HG03342 (cell line): ENCODE results near the gene ZDHHC11B.
"Not testable (repeated sequence)": the region's sequence is repeated elsewhere in the genome, so short reads cannot be mapped to it uniquely, and the experiment has no call there.

Experiments
- ATAC-seq: cut with Tn5 transposase; IDR thresholded peaks from one replicate; pipeline ENCODE4 v1.9.1; 2021; ENCODE audit warnings: mild to moderate bottlenecking, moderate library complexity; ENCODE audit not compliant: unreplicated experiment

Gene ZDHHC11B

GRCh38 chr5:691049-691448 lies 93.5 kb downstream of the ZDHHC11B start:
- not testable (repeated sequence) for ATAC-seq

DNA sequence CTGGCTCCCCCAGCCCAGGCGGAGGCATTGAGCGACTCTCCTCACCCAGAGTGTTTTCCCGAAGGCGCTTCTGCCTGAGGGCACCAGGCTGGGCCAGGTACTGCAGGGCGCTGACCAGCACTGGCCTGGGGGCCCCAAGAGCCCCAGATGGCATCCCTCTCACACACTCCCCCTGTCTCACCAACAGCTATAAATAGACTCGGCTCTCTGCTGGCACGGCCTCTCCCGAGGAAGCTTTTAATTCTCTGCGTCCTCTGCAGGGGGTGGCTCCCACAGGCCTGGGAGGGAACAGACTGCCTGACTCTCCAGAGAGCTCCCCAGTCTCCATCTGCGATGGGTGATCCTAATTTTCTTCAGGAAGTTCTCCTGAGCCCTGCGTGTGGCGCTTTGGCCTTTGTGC lies 94.2 kb downstream of the ZDHHC11B start:
- not testable (repeated sequence) for ATAC-seq

- not testable (repeated sequence) for ATAC-seq
Measured at GRCh38 chr5:688348-689010, 96.0 kb downstream of the ZDHHC11B start.

DNA sequence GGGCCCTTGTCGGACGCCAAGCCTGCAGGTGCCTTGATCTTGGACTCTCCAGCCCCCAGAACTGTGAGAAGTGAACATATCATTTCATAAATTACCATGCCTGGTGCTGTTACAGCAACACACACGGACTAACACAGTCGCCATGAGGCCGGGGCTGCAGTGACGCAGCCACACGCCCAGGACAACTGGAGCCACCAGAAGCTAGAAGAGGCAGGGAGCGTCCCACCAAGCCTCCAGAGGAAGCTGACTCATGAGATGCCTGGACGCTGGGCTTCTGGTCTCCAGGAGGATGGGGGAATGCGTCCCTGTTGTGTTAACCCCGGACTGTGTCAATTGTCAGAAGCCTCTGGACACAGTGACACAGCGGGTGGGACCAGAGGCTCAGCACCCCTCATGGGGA lies 97.6 kb downstream of the ZDHHC11B start:
- ATAC-seq: not testable (repeated sequence)

DNA sequence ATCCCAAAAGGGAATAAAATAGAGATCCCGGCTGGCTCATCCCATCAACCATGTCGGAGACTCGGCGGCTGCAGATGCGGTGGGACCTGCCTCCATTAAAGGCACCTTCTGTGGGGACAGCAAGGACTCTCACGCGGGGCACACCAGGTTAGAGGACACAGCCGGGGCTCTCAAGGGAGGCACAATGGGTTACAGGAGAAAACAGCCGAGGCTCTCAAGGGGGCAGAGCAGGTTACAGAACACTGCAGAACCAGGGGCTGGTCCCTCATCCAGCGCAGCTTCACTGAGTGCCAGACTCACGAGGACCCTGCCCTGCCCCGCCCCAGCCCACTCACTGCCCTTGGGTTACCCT lies 98.4 kb downstream of the ZDHHC11B start:
- not testable (repeated sequence) for ATAC-seq

DNA sequence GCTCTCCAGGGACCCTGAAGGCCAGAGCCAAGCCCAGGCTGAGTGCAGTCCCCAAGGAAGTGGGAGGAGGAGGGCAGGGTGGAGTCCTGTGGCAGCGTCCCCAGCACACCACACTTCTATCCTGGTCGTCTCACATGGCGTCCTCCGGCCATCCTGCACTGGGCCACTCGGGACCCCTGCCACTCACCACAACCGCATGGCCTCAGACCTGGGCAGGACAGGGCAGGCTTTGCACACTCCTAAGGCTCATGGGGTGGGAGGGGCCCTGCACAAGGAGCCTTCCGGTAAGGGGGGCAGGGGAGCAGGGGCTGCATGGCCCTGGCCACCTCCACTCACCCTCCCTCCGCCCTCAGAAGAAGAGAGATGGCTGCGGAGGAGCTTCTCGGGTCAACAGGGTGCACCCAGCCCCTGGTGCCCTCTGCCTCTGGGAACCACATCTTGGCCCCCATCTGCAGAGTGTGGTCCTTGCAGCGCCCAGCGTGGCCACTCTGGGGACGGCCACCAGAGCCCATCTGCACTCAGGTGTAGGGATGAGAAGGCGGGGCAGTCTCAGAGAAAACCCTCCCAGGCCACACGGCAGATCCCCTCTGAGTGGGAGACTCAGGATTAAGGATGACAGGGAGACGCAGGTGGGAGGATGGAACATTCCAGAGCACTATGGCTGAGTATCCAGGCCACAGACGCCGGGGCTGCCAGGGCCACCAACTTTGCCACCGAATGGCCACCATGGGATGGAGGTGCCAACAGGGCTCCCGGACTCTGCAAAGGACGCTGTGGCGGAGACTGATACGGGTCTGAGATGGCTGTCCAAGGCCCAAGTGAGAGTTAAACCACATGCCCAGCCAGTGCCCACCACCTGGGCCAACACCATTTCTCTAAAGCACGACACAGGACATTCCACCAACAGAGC lies 99.0 kb downstream of the ZDHHC11B start:
- ATAC-seq: no peak

DNA sequence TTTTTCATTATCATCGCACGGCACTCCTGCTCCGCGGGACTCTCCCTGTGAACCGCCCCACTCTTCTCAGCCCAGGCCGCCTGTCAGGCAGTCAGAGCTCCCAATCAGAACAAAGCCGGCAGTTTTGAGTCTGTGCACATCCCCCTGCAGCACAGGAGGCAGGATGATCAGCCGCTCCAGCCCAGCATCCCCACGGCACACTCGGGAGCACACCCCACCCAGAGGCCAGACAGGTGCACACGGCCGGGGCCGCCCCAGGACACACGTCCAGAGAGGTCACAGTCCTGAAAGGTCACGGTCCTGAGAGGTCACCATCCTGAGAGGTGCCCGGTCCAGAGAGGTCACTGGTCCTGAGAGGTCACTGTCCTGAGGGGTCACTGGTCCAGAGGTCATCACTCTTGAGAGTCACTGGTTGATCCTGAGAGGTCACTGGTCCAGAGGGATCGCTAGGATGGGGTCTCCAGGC lies 99.7 kb downstream of the ZDHHC11B start:
- no peak for ATAC-seq

- no peak for ATAC-seq
Measured at GRCh38 chr5:683551-684481, 100.7 kb downstream of the ZDHHC11B start.

GRCh38 chr5:682651-683358 lies 101.7 kb downstream of the ZDHHC11B start:
- not testable (repeated sequence) for ATAC-seq

GRCh38 chr5:682216-682615 lies 102.3 kb downstream of the ZDHHC11B start:
- not testable (repeated sequence) for ATAC-seq

GRCh38 chr5:681317-682191 lies 103.0 kb downstream of the ZDHHC11B start:
- not testable (repeated sequence) for ATAC-seq

- not testable (repeated sequence) for ATAC-seq
Measured at GRCh38 chr5:680836-681235, 103.7 kb downstream of the ZDHHC11B start.

GRCh38 chr5:680118-680795 lies 104.3 kb downstream of the ZDHHC11B start:
- ATAC-seq: not testable (repeated sequence)

- not testable (repeated sequence) for ATAC-seq
Measured at GRCh38 chr5:679166-679895, 105.2 kb downstream of the ZDHHC11B start.

GRCh38 chr5:678521-678920 lies 106.0 kb downstream of the ZDHHC11B start:
- ATAC-seq: not testable (repeated sequence)

- ATAC-seq: no peak
Measured at GRCh38 chr5:677131-678101, 107.1 kb downstream of the ZDHHC11B start.

GRCh38 chr5:676699-677076 lies 107.8 kb downstream of the ZDHHC11B start:
- ATAC-seq: no peak
